GM23338 (cell line): ENCODE results near the gene ACSBG1. TPM values are rescaled to one million over a fixed set of nuclear protein-coding genes. Genes with fewer than 3 reads are reported as not detected.

Experiments used
- CREB1 ChIP-seq: fragments of 250-450 bp; sonication (Bioruptor Pico); IDR thresholded peaks from 2 replicates; pipeline ENCODE4 v1.5.0; 2020; ENCODE audit warnings: low read depth, mild to moderate bottlenecking, moderate library complexity
- CTCF ChIP-seq, 2 experiments: fragments of 200-600 bp in 1 of 2; sonication (generic) in 1 of 2; conservative IDR thresholded peaks; 2 replicates each; pipeline versions ENCODE4 v1.5.1 to v1.6.1; 2016 to 2017; ENCODE audit warnings: antibody characterized with exemption in 2 of 2, low read depth in 2 of 2, mild to moderate bottlenecking in 2 of 2, moderate library complexity in 1 of 2
- ETS1 ChIP-seq: IDR thresholded peaks from 2 replicates; pipeline ENCODE4 v1.6.1; 2016; ENCODE audit warnings: antibody characterized with exemption
- EZH2 ChIP-seq: fragments of 200-600 bp; sonication (generic); IDR thresholded peaks from one replicate; pipeline ENCODE4 v1.8.0; 2017; ENCODE audit warnings: antibody characterized with exemption, mild to moderate bottlenecking, low read depth; ENCODE audit not compliant: unreplicated experiment
- NANOG ChIP-seq: IDR thresholded peaks from 2 replicates; pipeline ENCODE4 v1.6.1; 2016; ENCODE audit warnings: antibody characterized with exemption, borderline replicate concordance
- REST ChIP-seq: IDR thresholded peaks from one replicate; pipeline ENCODE4 v1.6.1; 2018; ENCODE audit warnings: antibody characterized with exemption; ENCODE audit not compliant: unreplicated experiment
- ZNF114 ChIP-seq: fragments of 250-450 bp; sonication (Bioruptor Pico); IDR thresholded peaks from 2 replicates; pipeline ENCODE4 v1.5.0; 2020; ENCODE audit warnings: mild to moderate bottlenecking, moderate library complexity
- ZNF331 ChIP-seq: fragments of 250-450 bp; sonication (Bioruptor Pico); IDR thresholded peaks from 2 replicates; pipeline ENCODE4 v1.5.0; 2020; ENCODE audit warnings: low read depth, mild to moderate bottlenecking, moderate library complexity
- ZNF462 ChIP-seq: fragments of 250-450 bp; sonication (Bioruptor Pico); IDR thresholded peaks from 2 replicates; pipeline ENCODE4 v1.5.0; 2020; ENCODE audit warnings: mild to moderate bottlenecking, moderate library complexity
- polyA plus RNA-seq: library from polyadenylated mRNA; unstranded; fragments of >200 nt; fragmentation: Nextera tagmentation; extraction: Ambion mirVana; gene quantifications from 2 replicates; pipeline ENCODE4 v1.2.1, GENCODE V29; 2016
- total RNA-seq: library from RNA; depleted of rRNA; stranded (reverse); fragments of >200 nt; shearing (Covaris generic); gene quantifications from 2 replicates; pipeline ENCODE4 v1.2.3, GENCODE V29; 2014

The ACSBG1 gene
- total and polyA plus RNA-seq, 2 experiments from 2014 or later: 1.9 to 10.0 TPM

- TF ChIP-seq ZNF462 (no peak), NANOG (no peak), ZNF114 (CRISPR knock-in tag) (no peak), CREB1 (CRISPR knock-in tag) (no peak), REST (no peak), EZH2 (no peak), CTCF (conservative IDR thresholded peaks at IDR 0.05; ENCODE audit: low read depth in 2 of 2) (no peak), ETS1 (no peak), ZNF331 (no peak)
Observed at GRCh38 chr15:78263351-78263781, 29.0 kb upstream of the ACSBG1 start (continued).
